ENCODE measurements around the gene ADARB2. TPM values are rescaled to one million over a fixed set of nuclear protein-coding genes. Genes with fewer than 3 reads are reported as not detected.

The ADARB2 gene
- total and polyA plus RNA-seq, 4 donors = under 0.01 to 0.79 TPM; not detected in 2

DNA sequence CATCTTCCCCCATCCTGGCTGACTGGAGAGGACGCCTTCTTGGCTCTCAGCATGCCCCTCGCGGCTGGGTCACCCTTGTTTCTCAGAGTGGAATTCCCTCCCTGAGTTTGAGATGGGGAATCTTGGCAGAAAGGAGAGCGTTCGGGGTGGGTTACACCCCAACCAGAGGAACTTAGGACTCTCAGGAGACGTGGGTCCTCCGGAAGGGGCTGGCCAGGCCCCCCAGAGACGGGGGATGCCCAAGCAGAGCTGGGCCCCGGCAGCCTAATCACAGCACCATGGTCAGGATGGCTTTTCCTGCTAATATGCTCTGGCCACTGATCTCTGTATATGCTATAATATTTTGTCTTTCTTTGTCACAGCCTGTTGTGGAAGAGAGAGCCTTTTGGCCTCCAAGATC, 466.8 kb downstream of the ADARB2 start:
- ATAC-seq (ENCODE audit: low FRiP score) = no peak
- intact Hi-C loops (cut with DNase I) = no loop called here
- WGBS, 2 donors = 80 to 90% methylated on average over 9 of the region's 9 CpGs
- Histone ChIP-seq H3K9me3 (ENCODE audit: control insufficient read depth, low read length) (no peaks in the 10 kb centered on the region), H3K27me3 (ENCODE audit: control insufficient read depth in 1 of 2, insufficient read depth in 2 of 2, low read length in 1 of 2) (no peaks in the 10 kb centered on the region), H3K4me3 (ENCODE audit: low read length in 2 of 2) (no peak overlapping the region), H3K4me1 (ENCODE audit: control insufficient read depth in 1 of 2, insufficient read depth in 2 of 2, low read length in 2 of 2) (no peaks in the 10 kb centered on the region), H3K27ac (ENCODE audit: low read depth in 1 of 2, low read length in 2 of 2) (no peak overlapping the region), H3K36me3 (ENCODE audit: control insufficient read depth in 1 of 2, insufficient read depth in 2 of 2, low read length in 1 of 2) (no peaks in the 10 kb centered on the region)
- no peak for DNase-seq

DNA sequence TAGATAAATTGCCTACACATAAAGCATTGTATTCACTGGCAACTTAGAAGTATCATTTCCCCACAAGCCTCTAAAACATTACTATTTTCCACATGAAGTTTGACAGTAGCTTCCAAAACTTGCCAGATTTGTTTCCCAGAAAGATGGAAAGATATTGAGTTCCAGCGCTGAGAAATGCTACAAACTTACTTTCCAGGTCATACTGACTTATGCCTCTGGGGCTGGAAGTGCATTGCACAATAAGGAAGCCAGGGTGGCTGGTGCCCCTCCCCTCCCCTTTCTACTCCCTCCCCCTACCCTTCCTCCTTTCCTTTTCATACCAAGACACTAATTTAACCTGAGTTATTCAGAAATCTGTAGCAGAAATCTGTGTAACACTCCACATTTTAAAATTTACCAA, 468.5 kb downstream of the ADARB2 start:
- H3K9me3 ChIP-seq (ENCODE audit: control insufficient read depth, low read length) = no peaks in the 10 kb centered on the region
- no peaks in the 10 kb centered on the region for H3K36me3 ChIP-seq (ENCODE audit: control insufficient read depth in 1 of 2, insufficient read depth in 2 of 2, low read length in 1 of 2)
- DNase-seq (no peak), ATAC-seq (ENCODE audit: low FRiP score) (no peak)
- WGBS, 2 donors = 9 to 13% methylated on average over 1 of the region's 1 CpG
- H3K27me3 ChIP-seq (ENCODE audit: control insufficient read depth in 1 of 2, insufficient read depth in 2 of 2, low read length in 1 of 2) = no peaks in the 10 kb centered on the region
- H3K27ac ChIP-seq (ENCODE audit: low read depth in 1 of 2, low read length in 2 of 2) = no peak overlapping the region
- intact Hi-C loops (cut with DNase I) = no loop called here
- H3K4me1 ChIP-seq (ENCODE audit: control insufficient read depth in 1 of 2, insufficient read depth in 2 of 2, low read length in 2 of 2) = no peaks in the 10 kb centered on the region
- H3K4me3 ChIP-seq (ENCODE audit: low read length in 2 of 2) = no peak overlapping the region

DNA sequence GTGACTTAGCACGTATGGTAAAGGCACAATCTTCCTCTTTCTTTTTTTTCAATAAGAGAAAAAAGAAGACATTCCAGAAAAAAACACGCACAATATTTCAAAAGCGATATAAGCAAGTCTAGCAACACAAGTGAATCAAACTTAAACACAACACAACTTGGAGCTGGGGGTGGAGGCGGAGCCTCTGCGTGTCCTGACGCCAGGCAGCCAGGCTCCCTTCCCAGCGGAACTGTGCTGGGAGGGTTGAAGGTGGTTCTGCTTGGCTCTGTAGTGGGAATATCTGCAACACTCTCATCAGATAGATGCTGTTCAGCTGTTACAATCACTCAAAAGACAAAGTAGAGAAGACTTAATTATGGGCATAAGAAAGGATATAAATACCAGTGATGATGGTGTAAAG, 469.8 kb downstream of the ADARB2 start:
- H3K4me3 ChIP-seq (ENCODE audit: low read length in 2 of 2) = no peak overlapping the region
- H3K27me3 ChIP-seq (ENCODE audit: control insufficient read depth in 1 of 2, insufficient read depth in 2 of 2, low read length in 1 of 2) = no peaks in the 10 kb centered on the region
- no peaks in the 10 kb centered on the region for H3K9me3 ChIP-seq (ENCODE audit: control insufficient read depth, low read length)
- ATAC-seq (ENCODE audit: low FRiP score) (no peak), DNase-seq (no peak)
- H3K36me3 ChIP-seq (ENCODE audit: control insufficient read depth in 1 of 2, insufficient read depth in 2 of 2, low read length in 1 of 2) = no peaks in the 10 kb centered on the region
- 55 to 60% methylated on average over 7 of the region's 7 CpGs for WGBS, 2 donors
- H3K27ac ChIP-seq (ENCODE audit: low read depth in 1 of 2, low read length in 2 of 2) = no peak overlapping the region
- H3K4me1 ChIP-seq (ENCODE audit: control insufficient read depth in 1 of 2, insufficient read depth in 2 of 2, low read length in 2 of 2) = no peaks in the 10 kb centered on the region
- intact Hi-C loops (cut with DNase I) = no loop called here

DNA sequence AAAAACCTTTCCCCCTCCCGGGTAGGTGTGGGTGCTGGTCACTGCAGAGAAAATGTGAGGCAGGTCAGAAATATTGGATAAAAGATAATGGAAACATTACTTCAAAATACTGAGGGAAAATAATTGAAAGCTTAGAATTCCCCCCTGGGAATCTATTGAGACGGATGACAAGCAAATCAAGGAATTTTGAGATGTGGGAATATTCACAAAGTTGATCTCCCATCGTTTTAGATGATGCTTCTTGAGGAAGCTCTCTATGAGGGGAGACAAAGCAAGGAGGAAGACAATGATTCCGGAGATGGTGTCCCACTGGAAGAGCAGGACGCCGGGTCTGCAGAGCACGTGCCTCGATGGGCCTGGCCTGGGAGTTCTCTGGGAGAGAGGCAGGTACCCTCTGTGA, 470.2 kb downstream of the ADARB2 start:
- no peaks in the 10 kb centered on the region for H3K27me3 ChIP-seq (ENCODE audit: control insufficient read depth in 1 of 2, insufficient read depth in 2 of 2, low read length in 1 of 2)
- no peak for ATAC-seq (ENCODE audit: low FRiP score)
- H3K4me3 ChIP-seq (ENCODE audit: low read length in 2 of 2) = no peak overlapping the region
- DNase-seq = no peak
- WGBS, 2 donors = 82 to 86% methylated on average over 8 of the region's 8 CpGs
- no peaks in the 10 kb centered on the region for H3K4me1 ChIP-seq (ENCODE audit: control insufficient read depth in 1 of 2, insufficient read depth in 2 of 2, low read length in 2 of 2)
- H3K36me3 ChIP-seq (ENCODE audit: control insufficient read depth in 1 of 2, insufficient read depth in 2 of 2, low read length in 1 of 2) = no peaks in the 10 kb centered on the region
- intact Hi-C loops (cut with DNase I) = no loop called here
- no peak overlapping the region for H3K27ac ChIP-seq (ENCODE audit: low read depth in 1 of 2, low read length in 2 of 2)
- H3K9me3 ChIP-seq (ENCODE audit: control insufficient read depth, low read length) = no peaks in the 10 kb centered on the region

DNA sequence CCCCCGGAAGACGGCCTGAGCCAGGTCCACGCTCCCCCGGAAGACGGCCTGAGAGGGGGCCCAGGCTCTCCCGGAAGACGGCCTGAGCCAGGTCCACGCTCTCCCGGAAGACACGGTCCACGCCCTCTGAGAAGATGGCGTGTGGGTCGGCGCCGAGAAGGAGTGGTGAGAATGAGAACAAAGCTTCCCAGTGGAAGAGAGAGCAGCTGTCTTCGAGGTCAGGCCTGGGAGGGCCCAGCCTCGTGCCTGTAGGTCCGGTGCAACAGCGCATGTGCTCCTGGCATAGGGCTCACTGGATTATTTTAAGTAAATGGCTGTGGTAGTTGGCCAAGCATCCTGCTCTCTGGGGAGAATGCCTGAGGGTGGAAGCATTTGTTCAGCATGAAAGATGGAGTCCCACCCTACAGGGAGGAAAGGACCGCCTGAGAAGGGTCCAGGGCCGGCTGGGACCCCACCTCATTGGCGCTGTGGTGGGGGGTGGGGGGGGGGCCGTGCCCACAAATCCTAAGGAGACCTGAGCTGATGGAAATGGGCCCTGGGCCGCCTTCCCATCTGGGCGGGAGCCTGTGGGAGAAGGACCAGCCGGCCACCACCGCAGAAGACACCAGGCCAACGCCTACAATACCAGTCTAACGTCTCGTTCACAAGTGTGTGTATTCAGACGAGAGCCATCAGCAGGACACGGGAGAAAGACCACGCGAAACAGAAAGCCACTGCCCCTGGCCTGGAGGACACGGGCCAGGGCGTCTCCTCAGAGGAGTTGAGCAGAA, 471.1 kb downstream of the ADARB2 start:
- DNase-seq (no peak), ATAC-seq (ENCODE audit: low FRiP score) (no peak)
- H3K27me3 ChIP-seq (ENCODE audit: control insufficient read depth in 1 of 2, insufficient read depth in 2 of 2, low read length in 1 of 2) = no peaks in the 10 kb centered on the region
- H3K9me3 ChIP-seq (ENCODE audit: control insufficient read depth, low read length) = no peaks in the 10 kb centered on the region
- H3K4me3 ChIP-seq (ENCODE audit: low read length in 2 of 2) = no peak overlapping the region
- no peaks in the 10 kb centered on the region for H3K4me1 ChIP-seq (ENCODE audit: control insufficient read depth in 1 of 2, insufficient read depth in 2 of 2, low read length in 2 of 2)
- no peak overlapping the region for H3K27ac ChIP-seq (ENCODE audit: low read depth in 1 of 2, low read length in 2 of 2)
- H3K36me3 ChIP-seq (ENCODE audit: control insufficient read depth in 1 of 2, insufficient read depth in 2 of 2, low read length in 1 of 2) = no peaks in the 10 kb centered on the region
- 88 to 89% methylated on average over 36 of the region's 36 CpGs for WGBS, 2 donors
- intact Hi-C loops (cut with DNase I) = no loop called here

DNA sequence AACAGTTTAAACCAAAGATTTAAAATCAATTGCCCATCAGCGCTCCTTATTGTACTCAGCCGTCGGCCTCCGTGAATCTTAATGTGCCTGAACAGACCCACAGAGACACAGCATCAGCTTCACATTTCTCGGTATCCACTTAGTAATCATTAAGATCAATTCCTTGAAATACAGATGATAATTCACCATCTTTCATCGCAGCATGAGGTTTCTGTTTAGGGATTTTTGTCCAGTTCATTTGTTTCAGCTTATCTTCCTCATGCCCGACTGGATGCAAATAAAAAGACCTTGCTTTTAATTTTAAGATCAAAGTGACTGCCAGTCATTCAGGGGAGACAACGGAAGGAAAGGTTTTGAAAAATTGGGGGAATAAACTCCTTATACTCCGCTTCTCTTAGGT, 473.3 kb downstream of the ADARB2 start:
- intact Hi-C loops (cut with DNase I) = no loop called here
- DNase-seq (no peak), ATAC-seq (ENCODE audit: low FRiP score) (no peak)
- no peak overlapping the region for H3K27ac ChIP-seq (ENCODE audit: low read depth in 1 of 2, low read length in 2 of 2)
- H3K36me3 ChIP-seq (ENCODE audit: control insufficient read depth in 1 of 2, insufficient read depth in 2 of 2, low read length in 1 of 2) = no peaks in the 10 kb centered on the region
- no peaks in the 10 kb centered on the region for H3K9me3 ChIP-seq (ENCODE audit: control insufficient read depth, low read length)
- no peaks in the 10 kb centered on the region for H3K27me3 ChIP-seq (ENCODE audit: control insufficient read depth in 1 of 2, insufficient read depth in 2 of 2, low read length in 1 of 2)
- 77 to 83% methylated on average over 9 of the region's 9 CpGs for WGBS, 2 donors
- no peak overlapping the region for H3K4me3 ChIP-seq (ENCODE audit: low read length in 2 of 2)
- no peaks in the 10 kb centered on the region for H3K4me1 ChIP-seq (ENCODE audit: control insufficient read depth in 1 of 2, insufficient read depth in 2 of 2, low read length in 2 of 2)

DNA sequence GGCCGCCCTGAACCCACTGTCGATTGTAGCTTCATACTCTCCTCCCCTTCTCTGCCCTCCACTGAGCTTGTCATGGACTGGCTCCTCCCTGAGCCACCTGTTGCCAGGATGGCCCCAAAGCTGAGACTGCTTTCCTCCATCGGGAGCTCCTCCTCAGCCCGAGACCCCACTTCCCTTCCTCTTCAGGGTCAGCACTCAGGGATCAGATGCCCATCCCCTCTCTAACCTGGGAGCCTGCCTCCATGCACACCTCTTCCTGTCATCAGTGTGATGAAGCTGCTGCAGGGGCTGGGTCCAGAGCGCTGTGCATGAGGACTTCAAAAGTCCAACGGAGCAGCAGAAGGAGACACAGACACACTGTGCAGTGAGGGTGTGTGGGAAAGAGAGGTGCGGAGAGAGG, 480.1 kb downstream of the ADARB2 start:
- H3K36me3 ChIP-seq (ENCODE audit: control insufficient read depth in 1 of 2, insufficient read depth in 2 of 2, low read length in 1 of 2) = no peaks in the 10 kb centered on the region
- no peak overlapping the region for H3K4me3 ChIP-seq (ENCODE audit: low read length in 2 of 2)
- no peaks in the 10 kb centered on the region for H3K4me1 ChIP-seq (ENCODE audit: control insufficient read depth in 1 of 2, insufficient read depth in 2 of 2, low read length in 2 of 2)
- intact Hi-C loops (cut with DNase I) = no loop called here
- no peak for DNase-seq
- no peak overlapping the region for H3K27ac ChIP-seq (ENCODE audit: low read depth in 1 of 2, low read length in 2 of 2)
- peaks cover 6% of the 10 kb centered on the region for H3K9me3 ChIP-seq (ENCODE audit: control insufficient read depth, low read length)
- ATAC-seq (ENCODE audit: low FRiP score) = no peak
- no peaks in the 10 kb centered on the region for H3K27me3 ChIP-seq (ENCODE audit: control insufficient read depth in 1 of 2, insufficient read depth in 2 of 2, low read length in 1 of 2)
- 85 to 87% methylated on average over 7 of the region's 7 CpGs for WGBS, 2 donors

DNA sequence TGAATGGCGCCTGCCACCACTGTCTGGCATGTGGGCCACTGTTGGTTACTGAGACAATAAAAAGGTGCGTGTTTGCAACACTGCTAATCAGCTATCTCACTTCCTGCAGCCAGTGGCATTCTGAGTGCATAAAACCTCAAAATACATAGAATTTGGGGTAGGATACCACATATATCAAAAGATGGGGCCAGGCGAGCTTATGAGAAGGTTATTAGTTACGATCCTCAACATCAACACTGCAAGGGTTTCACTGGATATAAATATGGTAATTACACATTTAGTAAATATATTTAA, 480.9 kb downstream of the ADARB2 start:
- H3K27me3 ChIP-seq (ENCODE audit: control insufficient read depth in 1 of 2, insufficient read depth in 2 of 2, low read length in 1 of 2) = no peaks in the 10 kb centered on the region
- WGBS, 2 donors = 86 to 88% methylated on average over 4 of the region's 4 CpGs
- ATAC-seq (ENCODE audit: low FRiP score) (no peak), DNase-seq (no peak)
- no peaks in the 10 kb centered on the region for H3K4me1 ChIP-seq (ENCODE audit: control insufficient read depth in 1 of 2, insufficient read depth in 2 of 2, low read length in 2 of 2)
- intact Hi-C loops (cut with DNase I) = no loop called here
- H3K36me3 ChIP-seq (ENCODE audit: control insufficient read depth in 1 of 2, insufficient read depth in 2 of 2, low read length in 1 of 2) = no peaks in the 10 kb centered on the region
- H3K4me3 ChIP-seq (ENCODE audit: low read length in 2 of 2) = no peak overlapping the region
- peaks cover 6% of the 10 kb centered on the region for H3K9me3 ChIP-seq (ENCODE audit: control insufficient read depth, low read length)
- no peak overlapping the region for H3K27ac ChIP-seq (ENCODE audit: low read depth in 1 of 2, low read length in 2 of 2)

DNA sequence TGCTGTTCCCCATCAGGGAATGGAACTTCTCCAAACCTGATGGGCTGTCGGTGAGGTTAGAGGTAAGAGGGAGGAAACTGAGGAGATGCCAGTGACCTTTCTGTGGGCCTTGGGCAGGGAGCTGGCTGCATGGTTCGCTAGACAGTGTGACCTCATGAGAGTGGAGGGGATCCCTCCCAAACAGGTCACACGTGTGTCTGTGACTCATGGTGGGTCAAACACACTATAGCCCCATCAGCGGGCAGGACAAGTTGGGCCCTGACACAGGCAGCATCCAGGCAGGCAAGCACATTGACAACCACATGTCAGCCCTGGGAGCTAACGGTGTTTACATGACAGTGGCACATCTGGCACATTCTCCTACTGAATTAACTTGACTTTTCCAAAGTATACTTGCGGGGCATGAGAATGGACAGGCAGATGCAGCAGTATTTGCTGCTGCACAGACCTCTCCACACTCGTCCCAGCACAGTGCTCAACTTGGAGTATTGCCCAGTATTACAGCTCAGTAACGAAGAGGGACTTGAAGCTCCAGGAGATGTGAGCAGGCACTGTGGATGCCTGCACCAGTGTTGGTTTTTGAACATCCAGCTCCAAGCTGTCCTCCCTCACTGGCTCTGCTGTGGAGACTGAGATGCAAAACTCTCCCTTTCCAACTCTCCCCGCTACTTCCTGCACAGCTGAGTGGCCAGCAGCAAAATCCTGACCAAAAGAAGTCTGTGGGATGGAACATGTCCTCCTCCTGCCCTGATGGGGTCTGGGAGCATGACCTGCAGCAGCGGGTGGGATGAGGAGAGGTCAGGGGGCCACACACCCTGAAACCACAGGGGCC, 481.5 kb downstream of the ADARB2 start:
- no peak for DNase-seq
- intact Hi-C loops (cut with DNase I) = no loop called here
- no peak overlapping the region for H3K4me3 ChIP-seq (ENCODE audit: low read length in 2 of 2)
- ATAC-seq (ENCODE audit: low FRiP score) = no peak
- H3K9me3 ChIP-seq (ENCODE audit: control insufficient read depth, low read length) = peaks cover 6% of the 10 kb centered on the region
- H3K27me3 ChIP-seq (ENCODE audit: control insufficient read depth in 1 of 2, insufficient read depth in 2 of 2, low read length in 1 of 2) = no peaks in the 10 kb centered on the region
- no peaks in the 10 kb centered on the region for H3K36me3 ChIP-seq (ENCODE audit: control insufficient read depth in 1 of 2, insufficient read depth in 2 of 2, low read length in 1 of 2)
- WGBS, 2 donors = 68 to 75% methylated on average over 10 of the region's 10 CpGs
- H3K27ac ChIP-seq (ENCODE audit: low read depth in 1 of 2, low read length in 2 of 2) = no peak overlapping the region
- H3K4me1 ChIP-seq (ENCODE audit: control insufficient read depth in 1 of 2, insufficient read depth in 2 of 2, low read length in 2 of 2) = no peaks in the 10 kb centered on the region

Data from aorta (tissue), 5 donors.